ENCODE measurements around the gene KCNK4. TPM values are rescaled to one million over a fixed set of nuclear protein-coding genes. Genes with fewer than 3 reads are reported as not detected.

KCNK4 gene
- not detected in 2 replicates for total RNA-seq

DNA sequence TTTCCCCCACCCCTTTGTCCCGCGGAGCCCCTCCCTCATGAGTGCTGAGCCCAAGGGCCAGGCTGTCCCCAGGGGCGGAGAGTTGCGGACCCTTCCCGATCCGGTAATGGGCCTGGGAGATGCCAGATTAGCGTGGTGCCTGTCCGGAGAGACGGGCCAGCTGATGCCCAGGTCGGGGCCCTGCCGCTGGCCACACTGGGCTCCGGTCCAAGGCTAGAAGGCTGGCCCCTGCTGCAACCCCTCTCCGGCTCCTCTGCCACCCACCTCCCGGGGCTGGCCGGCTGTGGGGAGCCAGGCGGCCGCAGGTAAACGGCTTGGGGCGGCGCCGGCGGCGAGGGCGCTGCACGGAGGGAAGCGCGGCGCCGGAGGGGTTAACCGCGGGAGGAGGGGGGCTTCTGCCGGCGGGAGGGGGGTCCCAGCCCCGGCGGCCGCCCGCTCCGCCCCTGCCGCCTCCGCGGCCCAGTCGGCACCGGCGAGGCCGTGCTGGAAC lies at the start of gene KCNK4:
TSS of gene KCNK4 (plus strand) at position 41 of the 490 bp plus-strand sequence. CDS start 1,717 bp downstream, outside the sequence.

DNA sequence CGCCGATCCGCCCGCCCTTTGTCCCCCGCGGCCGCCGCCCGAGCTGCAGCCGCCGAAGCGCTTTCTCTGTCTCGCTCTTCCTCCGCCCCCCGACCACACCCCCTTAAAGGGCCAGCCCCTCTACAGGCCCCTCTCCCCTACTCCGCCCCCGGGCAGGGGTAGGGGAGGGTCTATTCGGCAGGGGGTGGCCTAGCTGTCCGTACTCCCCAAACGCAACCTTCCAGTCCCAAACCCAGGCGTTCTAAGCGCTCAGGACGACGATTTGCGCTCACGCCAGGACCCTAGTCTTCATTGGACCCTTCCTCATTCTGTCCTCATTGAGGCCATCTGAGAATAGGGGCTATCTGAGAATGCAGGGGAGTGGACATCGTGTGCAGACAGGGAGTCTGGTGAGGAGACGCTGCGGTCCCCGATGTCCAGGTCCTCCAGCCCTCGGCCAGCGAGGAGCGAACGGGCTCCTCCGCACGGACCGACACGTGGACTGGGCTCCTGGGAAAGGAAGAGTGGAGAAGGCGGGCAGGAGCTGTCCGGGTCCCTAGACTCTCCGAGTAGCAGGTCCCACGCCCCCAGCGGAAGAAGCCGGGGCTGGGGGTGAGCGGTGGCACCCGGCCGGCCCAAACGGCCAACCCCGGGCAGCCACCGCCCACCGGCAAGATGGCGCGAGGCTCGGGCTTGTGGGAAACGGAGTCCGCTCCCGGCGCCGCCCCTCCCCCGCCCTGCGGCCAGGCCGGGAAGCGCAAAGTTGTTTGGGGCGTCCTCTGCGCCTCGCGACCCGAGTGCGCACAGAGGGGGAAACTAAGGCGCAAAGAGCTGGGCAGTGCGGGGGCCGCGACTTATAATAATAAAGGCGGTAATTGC lies 44.0 kb upstream of the KCNK4 start, which contains the start of gene PPP1R14B:
TSS of gene PPP1R14B (minus strand) at position 73 of the 858 bp plus-strand sequence. CDS start 270 bp downstream, outside the sequence.

DNA sequence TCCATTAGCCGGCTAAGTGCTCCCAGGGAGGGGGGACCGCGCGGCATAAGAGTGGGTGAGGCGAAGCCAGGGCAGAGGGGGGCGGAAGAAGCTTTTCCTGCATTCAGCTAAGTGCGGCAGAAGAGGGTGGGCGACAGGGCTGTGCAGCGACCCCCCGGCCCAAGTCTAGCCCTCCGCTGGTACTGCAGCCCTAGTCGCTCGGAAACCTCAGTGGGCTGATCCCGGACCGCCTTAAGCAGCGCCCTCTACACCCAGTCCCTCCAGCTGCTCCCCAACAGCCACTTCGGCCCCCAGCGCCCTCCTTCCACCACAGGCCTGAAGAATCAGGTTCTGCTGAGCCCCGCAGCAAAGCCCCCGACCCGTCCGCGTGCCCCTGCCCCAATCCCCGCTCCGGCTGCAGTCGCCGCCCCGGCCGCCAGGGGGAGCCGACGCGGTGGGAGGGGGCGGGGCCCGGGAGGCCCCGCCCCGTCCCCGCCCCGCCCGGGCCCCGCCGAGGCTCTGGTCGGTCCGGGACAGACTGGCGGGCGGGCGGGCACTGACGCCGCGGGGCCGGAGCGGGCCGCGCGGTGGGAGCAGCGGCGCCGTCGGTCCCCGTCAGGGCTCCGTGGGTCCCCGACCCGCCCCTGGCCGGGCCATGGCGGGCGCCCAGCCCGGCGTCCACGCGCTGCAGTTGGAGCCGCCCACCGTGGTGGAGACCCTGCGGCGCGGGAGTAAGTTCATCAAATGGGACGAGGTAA lies 39.9 kb upstream of the KCNK4 start, which contains the start of gene PLCB3:
TSS of gene PLCB3 (plus strand) at position 515 of the 737 bp plus-strand sequence. CDS start at position 635, 120 bp downstream.

DNA sequence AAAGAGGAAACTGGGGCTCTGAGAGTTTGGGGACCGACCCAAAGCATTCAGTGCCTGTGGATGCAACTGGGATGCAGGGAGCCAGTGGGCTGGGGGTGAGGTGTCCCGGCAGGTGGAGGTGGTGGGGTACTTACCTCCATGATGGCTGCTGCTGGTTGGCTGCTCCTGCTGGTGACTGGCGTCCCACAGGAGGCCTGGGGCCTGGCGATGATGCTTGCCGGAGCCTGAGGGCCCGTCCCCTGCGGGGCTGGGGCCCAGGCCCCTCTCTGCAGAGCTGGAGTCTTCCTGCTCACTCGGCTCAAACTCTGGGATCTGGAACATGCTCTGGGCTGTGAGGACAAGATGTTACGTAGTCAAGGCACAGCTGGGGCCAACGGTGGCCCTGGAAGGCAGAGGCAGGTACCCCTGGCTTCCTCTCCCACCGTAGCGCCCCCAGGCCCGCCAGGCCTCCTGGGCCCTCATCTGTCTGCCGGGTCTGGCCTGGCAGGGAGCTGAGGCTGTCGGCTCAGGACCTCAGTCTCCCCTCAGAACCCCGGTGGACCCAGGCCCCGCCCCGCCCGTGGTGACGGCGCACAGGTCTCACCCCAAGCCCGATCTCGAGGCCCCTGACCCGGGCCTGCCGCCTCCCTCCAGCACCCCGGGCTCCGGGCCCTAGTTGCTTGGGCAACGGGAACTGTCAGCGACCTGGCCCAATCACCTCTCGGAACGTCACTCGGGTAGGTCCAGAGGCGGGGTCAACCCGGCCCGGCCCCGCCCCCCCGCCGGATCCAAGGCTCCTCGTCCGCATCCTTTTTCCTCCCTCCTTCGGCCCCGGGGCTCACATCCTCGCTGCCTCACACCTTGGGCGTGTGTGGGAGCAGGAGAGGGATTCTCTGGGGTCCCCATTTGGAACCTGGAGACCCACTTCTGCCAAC lies 6.8 kb upstream of the KCNK4 start, which contains the start of gene BAD:
TSS of gene BAD (minus strand) at position 618 of the 914 bp plus-strand sequence. CDS start at position 321, 297 bp downstream.

DNA sequence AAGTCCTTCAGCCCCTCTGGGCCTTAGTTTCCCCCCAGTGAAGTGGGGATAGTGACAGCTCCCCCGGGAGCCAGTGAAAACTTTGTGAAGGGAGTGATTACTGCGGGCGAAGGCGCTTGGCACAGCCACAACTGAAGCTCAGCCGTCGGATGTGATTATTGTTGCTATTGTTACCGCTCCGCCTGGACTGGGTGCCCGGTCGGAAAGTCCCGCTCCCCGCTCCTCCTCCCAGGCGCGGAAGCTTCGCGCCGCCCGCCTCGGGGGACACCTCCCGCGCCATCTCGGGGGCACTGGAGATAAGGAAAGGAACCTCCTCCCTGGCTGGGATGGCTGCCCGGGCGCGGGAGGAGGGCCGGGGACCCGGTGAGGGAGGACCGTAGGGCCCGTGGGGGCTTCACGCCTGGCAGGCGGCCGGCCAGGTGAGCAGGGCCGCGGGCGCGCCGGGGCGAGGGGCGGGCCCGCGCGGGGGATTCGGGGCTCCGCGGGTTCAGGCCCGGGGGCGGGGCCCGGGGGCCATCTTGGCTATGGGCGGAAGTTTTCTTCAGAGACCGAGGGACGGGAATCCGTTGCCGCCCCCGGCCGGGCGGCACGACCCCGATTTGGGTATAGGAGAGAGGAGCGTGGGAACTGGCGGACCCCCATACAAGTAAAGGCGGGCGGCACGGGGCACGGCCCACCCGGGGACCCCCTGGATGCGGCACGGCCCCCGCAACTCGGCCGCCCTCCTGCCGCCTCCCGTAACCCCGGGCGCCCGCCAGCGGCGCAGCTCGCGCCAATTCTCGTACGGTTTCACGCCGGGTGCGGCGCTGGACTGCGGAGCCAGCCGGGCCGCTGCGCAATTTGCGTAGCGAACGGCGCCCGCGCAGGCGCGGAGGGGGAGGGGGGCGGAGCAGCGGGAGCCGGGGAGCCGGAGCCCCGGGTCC lies 5.9 kb upstream of the KCNK4 start, which contains the start of gene GPR137:
TSS of gene GPR137 (plus strand) at position 887 of the 923 bp plus-strand sequence. CDS start 677 bp downstream, outside the sequence.

DNA sequence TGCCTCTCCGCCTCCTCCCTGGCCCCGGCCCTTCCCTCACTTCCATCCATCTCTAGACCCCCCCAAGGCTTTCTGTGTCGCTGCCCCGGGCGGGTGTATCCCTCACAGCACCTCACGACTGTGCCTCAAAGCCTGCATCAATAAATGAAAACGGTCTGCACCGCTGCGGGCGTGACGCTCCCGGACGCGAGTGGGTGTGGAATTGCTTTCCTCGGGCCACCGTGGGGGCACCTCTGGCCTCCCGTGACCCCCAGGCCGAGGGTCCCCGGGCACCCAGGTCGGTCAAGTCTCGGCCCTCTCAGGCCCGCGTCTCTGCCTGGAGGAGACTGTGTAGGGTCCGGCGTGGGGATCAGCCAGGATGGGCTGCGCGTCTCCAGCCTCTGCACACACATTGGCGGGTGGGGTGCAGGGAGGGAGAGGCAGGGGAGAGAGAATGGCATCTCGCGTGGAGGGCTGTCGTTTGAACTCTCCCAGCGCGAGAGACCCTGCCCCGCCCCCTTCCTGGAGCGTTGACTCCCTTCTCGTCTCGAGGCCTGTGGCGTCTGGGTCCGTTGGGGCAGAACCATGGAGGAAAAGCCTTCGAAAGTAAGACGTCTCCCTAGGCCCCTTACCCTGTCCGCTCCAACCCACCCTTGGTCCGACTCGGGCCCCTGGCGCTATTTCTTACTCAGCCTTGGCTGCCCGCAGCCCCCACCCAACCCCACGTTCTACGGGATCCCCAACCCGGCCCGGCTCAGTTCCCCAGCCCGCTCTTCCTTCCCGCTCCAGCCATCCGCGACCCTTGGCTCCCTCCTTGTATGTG lies 8.9 kb downstream of the KCNK4 start, which contains the start of gene CATSPERZ:
TSS of gene CATSPERZ (plus strand) at position 512 of the 802 bp plus-strand sequence. CDS start at position 565, 53 bp downstream.

DNA sequence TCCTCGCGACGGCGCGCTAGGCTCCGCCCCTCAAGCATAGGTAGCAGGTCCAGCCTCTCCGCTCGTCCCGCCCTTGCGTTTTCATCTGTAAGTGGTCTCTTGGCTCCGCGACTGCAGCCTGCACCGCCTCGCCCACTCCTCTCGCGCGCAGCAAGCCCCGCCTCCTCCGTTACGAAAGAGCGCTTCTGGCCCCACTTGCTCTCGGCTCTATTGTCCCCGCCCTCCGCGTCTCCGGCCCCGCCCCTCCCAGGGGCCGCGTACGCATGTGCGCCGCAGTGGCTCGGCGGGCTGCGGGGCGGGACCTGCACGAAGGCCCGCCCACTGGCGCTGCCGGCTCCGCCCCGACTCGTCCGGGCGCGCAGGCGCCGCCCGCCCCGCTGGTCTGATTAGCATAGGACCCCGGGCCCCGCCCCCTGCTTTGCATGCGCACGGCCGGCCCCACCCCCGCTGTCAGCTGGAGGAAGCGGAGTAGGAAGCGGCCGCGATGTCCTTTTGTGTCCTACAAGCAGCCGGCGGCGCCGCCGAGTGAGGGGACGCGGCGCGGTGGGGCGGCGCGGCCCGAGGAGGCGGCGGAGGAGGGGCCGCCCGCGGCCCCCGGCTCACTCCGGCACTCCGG lies 14.1 kb downstream of the KCNK4 start, which contains the start of gene ESRRA:
TSS of gene ESRRA (plus strand) at position 450 of the 616 bp plus-strand sequence. CDS start 1,656 bp downstream, outside the sequence.

DNA sequence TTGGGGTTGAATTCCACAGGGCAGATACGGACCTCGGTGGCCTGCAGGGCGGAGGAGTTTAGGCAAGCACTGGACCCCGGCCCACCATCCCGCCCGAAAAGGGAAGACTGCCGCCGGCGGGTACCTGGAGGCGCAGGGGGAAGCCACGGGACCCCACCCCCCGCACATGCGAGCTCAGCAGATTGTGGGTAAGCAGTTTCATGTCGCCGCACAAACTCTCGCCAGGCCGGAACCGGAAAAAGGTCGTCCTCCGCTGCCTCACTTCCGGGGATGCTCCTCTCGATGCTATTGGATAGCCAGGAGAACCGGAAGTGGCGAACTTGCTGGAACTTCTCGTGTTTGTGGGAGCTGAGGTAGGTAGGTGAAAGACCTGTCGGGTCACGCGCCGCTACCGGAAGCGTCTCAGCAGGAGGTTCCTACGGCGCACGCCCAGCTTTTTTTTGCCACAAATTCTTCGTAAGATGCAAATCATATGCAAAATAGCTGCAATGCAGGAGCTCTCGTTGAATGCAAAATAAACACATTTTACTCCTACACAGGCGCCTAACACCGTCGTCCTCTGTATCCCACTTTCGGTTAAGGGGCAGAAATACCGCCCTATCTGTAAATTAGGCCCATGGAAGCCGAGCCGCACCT lies 26.3 kb downstream of the KCNK4 start, which contains the start of gene TRMT112:
TSS of gene TRMT112 (minus strand) at position 235 of the 636 bp plus-strand sequence. CDS start at position 202, 33 bp downstream.

DNA sequence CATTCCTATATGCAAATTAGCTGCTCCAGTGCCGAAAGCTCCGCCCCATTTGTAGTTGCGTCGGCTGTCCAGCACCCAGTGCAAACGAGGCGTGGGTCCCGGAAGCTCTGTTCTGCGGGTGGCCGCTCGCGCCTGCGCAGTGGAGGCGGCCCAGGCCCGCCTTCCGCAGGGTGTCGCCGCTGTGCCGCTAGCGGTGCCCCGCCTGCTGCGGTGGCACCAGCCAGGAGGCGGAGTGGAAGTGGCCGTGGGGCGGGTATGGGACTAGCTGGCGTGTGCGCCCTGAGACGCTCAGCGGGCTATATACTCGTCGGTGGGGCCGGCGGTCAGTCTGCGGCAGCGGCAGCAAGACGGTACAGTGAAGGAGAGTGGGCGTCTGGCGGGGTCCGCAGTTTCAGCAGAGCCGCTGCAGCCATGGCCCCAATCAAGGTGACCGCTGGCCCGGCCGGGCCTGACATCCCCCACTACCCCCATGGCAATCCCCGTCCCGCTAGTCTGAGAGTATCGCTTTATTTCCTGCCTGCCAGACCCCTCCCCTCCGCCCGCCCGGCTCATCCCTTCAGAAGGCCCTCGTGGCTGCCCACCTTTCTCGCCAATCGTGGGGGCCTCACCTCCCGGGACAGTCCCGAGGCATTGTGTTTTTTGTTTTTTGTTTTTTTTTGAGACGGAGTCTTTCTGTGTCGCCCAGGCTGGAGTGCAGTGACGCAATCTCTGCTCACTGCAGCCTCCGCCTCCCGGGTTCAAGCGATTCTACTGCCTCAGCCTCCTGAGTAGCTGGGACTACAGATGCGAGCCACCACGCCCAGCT lies 27.1 kb downstream of the KCNK4 start, which contains the start of gene PRDX5:
TSS of gene PRDX5 (plus strand) at position 161 of the 805 bp plus-strand sequence. CDS start at position 256, 95 bp downstream.

DNA sequence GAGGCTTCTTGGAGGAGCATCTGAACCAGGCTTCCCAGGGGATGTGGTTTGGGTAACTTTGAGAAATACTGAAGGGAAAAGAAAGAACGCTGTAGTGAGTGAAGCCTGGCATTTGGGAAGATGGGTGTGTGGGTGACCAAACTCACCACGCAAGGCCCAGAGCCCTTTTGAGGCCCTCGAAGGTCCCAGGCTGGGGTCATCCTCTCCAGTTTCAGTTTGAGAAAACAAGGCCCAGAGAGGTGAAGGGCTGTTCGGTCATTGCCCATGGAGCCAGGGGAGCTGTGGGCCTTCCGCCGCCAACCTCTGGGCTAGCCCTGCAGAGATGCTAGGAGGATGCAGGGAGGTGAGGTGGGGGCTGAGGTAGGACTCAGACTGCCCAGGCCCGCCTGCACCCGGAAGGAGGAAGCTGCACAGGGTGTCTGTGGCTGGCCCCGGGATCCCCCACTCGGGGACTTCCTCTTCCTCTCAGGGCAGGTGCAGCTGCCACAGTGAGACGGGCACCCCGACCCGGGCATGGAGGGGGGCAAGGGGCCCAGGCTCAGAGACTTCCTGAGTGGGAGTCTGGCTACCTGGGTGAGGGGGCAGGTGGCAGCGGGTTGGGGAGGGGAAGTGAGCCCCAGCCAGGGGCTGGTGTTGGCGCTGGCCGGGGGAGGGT lies 48.8 kb downstream of the KCNK4 start, which contains the start of gene CCDC88B:
TSS of gene CCDC88B (plus strand) at position 451 of the 655 bp plus-strand sequence. CDS start at position 514, 63 bp downstream.

Other genes starting within 250 kb of the KCNK4 start
- 19.3 and 22.3 TPM in 2 replicates for gene MACROD1, start 125.2 kb upstream of the KCNK4 start, total RNA-seq
- 112 and 116 TPM in 2 replicates for gene STIP1, start 105.1 kb upstream of the KCNK4 start, total RNA-seq
- 7.2 and 9.3 TPM in 2 replicates for gene FERMT3, start 84.6 kb upstream of the KCNK4 start, total RNA-seq
- gene TRPT1, start 65.1 kb upstream of the KCNK4 start, total RNA-seq = 19.5 and 25.5 TPM in 2 replicates
- 27.1 and 40.1 TPM in 2 replicates for gene NUDT22, start 65.0 kb upstream of the KCNK4 start, total RNA-seq
- gene DNAJC4, start 60.8 kb upstream of the KCNK4 start, total RNA-seq = 13.8 and 14.1 TPM in 2 replicates
- 13.7 and 19.8 TPM in 2 replicates for gene VEGFB, start 56.7 kb upstream of the KCNK4 start, total RNA-seq
- 71.8 and 72.9 TPM in 2 replicates for gene FKBP2, start 50.2 kb upstream of the KCNK4 start, total RNA-seq
- gene PPP1R14B, start 44.4 kb upstream of the KCNK4 start, total RNA-seq = 89.6 and 110 TPM in 2 replicates
- 14.6 and 15.3 TPM in 2 replicates for gene PLCB3, start 39.8 kb upstream of the KCNK4 start, total RNA-seq
- gene BAD, start 6.6 kb upstream of the KCNK4 start, total RNA-seq = 46.2 and 69.0 TPM in 2 replicates
- 6.0 and 7.7 TPM in 2 replicates for gene GPR137, start 5.5 kb upstream of the KCNK4 start, total RNA-seq
- gene CATSPERZ, start 9.1 kb downstream of the KCNK4 start, total RNA-seq = 0.11 TPM in 1 of 2 replicates, not detected in the other
- gene ESRRA, start 14.2 kb downstream of the KCNK4 start, total RNA-seq = 42.8 and 56.0 TPM in 2 replicates
- gene TRMT112, start 26.3 kb downstream of the KCNK4 start, total RNA-seq = 231 and 235 TPM in 2 replicates
- 194 and 276 TPM in 2 replicates for gene PRDX5, start 26.8 kb downstream of the KCNK4 start, total RNA-seq
- gene CCDC88B, start 48.9 kb downstream of the KCNK4 start, total RNA-seq = 1.0 and 1.5 TPM in 2 replicates
- gene RPS6KA4, start 67.9 kb downstream of the KCNK4 start, total RNA-seq = 25.1 and 26.0 TPM in 2 replicates